ENCODE measurements around the gene ACTL8.

DNA sequence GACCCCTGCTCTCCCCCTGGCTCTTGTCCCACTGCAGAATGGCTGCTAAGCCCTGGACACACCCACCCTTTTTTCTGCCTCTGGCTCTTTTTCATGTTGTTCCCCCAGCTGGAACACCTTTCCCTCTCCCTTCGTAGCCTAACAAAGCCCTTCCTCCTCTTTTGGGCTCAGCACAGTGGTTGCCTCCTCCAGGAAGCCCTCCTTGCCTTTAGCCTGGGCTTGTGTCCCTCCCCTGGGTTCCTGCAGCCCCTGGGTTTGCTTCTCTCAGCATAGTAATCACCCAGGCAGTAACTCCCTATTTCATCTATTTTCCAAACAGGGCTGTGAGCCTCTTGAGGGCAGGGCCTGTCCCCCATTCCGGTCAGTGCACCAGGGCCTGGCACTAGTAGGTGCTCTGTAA lies 19.8 kb upstream of the ACTL8 start:
- TF ChIP-seq, protein P1, sequence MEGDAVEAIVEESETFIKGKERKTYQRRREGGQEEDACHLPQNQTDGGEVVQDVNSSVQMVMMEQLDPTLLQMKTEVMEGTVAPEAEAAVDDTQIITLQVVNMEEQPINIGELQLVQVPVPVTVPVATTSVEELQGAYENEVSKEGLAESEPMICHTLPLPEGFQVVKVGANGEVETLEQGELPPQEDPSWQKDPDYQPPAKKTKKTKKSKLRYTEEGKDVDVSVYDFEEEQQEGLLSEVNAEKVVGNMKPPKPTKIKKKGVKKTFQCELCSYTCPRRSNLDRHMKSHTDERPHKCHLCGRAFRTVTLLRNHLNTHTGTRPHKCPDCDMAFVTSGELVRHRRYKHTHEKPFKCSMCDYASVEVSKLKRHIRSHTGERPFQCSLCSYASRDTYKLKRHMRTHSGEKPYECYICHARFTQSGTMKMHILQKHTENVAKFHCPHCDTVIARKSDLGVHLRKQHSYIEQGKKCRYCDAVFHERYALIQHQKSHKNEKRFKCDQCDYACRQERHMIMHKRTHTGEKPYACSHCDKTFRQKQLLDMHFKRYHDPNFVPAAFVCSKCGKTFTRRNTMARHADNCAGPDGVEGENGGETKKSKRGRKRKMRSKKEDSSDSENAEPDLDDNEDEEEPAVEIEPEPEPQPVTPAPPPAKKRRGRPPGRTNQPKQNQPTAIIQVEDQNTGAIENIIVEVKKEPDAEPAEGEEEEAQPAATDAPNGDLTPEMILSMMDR (IDR thresholded peaks at IDR 0.05; ENCODE audit: low read depth, low read length) = no peak
- TF ChIP-seq EZH2phosphoT487 (IDR thresholded peaks at IDR 0.05; ENCODE audit: low read depth) = no peak
